CD4-positive, alpha-beta T cell treated with Interleukin-4 for 1 hour (primary cell): ENCODE data around the gene GCNA.
A peak's percentile ranks its signal among the peaks of the same experiment; 100 is the strongest.
"Not testable (repeated sequence)": the region's sequence is repeated elsewhere in the genome, so short reads cannot be mapped to it uniquely, and the experiment has no call there.

Source experiments
- DNase-seq, 2 donors: peaks; one replicate each; pipeline ENCODE4 v3.0.0-alpha.2; 2020 to 2022

GCNA gene

GRCh38 chrX:71578253-71579135, at the start of gene GCNA:
TSS of gene GCNA (plus strand) at chrX:71578437. CDS start at chrX:71580822, 2,385 bp downstream.
- DNase-seq: no peak

DNA sequence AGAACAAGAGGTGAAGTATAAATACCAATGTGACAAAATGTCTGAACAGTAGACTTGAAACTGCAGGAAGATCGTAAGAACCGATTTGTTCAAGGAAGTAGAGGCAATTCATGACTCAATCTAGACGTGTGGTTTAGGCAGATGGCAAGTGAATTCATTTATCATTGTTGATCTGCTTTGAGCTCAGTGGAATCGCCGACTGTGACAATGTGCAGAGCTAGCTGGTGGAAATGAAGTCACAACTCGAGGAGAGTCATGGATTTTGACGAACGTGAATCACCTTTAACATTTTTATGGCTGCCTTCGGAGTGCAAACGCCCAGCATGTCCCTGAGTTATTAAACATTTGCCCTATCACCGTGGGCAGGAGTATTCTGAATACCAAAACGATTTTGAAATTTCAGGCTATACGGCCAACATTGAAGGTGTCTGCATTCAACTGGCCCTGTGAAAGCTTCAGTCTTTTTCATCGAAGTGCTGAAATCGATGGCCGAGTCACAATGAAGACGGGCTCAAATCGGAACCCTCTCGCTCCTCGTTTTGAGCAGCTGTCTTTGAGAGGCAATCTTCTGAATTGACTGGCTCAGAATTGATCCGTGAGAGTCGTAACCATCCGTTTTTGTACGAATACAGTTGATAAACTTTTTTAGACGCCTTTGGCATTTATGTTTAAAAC, 46.0 kb upstream of the GCNA start:
- DNase-seq: peak; percentile 70 to 80

GRCh38 chrX:71532753-71533425, 45.3 kb upstream of the GCNA start, which contains the start of gene OGT:
TSS of gene OGT (plus strand) at chrX:71533104. CDS start at chrX:71533300, 196 bp downstream.
- peak; percentile 95 to 96 for DNase-seq

GRCh38 chrX:71533516-71533850, 44.8 kb upstream of the GCNA start:
- DNase-seq: no peak

DNA sequence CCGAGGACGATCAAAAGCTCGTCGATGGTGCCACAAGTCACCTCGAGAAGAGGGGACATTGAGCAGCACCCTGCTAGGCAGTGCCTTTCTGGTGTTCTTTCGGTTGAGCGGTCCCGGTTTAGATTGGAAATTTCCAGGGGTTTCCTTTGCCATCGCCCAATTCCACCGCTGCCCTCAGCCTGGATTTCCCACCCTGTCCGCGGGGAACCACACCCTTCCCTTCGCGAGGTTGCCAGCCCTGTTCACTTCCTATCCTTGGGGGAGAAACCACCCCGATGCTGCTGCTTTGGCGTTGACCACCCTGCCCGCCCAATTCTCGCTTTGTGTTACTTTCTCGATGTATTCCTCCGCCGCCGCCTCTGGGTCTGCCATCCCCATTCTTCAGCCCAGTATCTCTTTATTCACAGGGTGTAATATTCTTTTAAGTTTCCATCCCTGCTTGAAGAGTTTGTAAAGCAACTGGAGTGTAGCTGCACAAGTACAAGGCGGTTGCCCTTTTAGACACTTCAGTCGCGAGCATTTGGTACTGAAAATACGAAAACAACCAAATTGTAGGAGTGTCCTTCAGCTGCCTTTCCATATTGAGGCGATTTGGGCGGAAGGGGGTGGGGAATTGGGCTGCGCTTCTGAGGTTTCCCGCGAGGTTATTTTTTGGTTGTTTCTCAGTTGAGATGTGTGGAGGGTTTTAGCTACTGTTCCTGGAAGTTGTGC, 44.2 kb upstream of the GCNA start:
- peak; percentile 56 to 73 for DNase-seq

GRCh38 chrX:71534773-71535544, 43.3 kb upstream of the GCNA start:
- DNase-seq: no peak

DNA sequence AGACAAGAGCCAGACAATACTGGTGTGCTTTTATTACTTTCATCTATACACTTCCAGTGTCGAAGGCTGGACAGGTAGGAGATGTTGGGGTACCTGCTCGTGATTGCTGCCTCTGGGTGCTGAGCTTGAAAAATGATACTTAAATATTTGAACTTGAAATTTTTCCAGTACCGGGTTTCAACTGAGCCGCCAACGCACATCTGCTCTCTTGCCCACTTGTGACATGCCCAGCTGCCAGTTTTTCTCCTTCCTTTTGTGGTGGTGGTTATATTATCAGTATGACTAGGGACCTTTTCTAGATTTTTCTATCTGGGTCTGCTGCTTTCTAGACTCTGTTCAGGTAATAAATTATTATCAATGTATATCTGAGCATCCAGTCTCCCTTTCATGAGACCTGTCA, 42.0 kb upstream of the GCNA start:
- no peak for DNase-seq

DNA sequence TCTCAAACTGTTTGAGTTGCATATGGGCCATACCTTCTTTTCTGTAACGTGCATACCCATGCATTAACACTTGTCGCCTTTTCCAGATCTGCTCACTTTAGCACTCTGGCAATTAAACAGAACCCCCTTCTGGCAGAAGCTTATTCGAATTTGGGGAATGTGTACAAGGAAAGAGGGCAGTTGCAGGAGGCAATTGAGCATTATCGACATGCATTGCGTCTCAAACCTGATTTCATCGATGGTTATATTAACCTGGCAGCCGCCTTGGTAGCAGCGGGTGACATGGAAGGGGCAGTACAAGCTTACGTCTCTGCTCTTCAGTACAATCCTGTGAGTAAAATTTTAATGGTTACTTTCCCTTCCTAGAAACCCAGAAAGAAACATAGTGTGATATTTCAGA, 40.5 kb upstream of the GCNA start:
- DNase-seq: no peak

DNA sequence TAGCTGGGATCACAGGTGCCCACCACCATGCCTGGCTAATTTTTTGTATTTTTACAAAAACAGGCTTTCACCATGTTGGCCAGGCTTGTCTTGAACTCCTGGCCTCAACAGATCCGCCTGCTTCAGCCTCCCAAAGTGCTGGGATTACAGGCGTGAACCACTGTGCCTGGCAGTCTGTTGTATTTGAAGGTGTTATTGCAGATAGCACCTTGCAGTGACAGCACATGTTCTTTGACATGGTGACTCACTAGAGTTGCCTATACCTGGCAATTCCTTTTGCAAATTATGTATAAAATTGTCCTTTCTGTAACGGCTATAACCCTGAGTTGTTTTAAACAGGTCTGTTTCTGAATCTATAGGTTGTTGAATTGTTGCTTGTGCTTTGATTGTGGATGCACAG, 37.4 kb upstream of the GCNA start:
- no peak for DNase-seq

DNA sequence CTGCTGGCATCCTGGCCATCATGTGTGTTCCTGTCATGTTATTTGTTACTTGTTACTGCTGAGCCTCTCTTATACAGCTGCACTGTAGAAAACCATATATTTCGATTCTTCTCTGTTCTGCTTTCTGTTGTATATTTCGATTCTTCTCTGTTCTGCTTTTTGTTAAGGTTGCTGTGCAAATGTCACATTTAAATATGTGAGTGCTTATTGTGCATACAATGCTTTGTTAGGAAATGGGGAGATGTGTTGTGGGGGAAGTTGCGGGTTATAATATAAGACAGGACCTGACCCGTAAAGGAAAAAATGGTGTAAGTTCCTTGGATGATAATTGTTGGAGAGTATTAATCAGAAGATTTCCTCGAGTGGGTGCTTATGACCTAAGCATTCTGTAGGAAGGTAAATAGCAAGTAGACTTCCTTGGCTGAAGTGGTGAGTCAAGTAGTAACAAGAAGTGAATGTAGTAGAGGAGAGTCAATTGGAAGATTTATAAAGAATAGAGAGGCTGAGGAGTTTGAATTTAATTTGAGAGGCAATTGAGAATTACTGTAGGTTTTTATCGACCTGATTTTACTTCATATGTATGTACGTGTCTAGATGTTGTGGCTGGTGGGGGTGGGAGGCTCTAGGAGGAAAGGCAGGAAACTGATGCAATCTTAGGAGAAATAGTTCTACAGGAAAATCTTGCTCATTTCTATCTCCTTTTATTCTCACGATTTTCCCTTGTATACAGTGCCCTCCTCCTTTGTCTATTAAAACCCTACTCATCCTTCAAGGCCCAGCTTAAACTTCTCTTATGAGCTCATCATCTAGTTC, 36.8 kb upstream of the GCNA start:
- DNase-seq: no peak

DNA sequence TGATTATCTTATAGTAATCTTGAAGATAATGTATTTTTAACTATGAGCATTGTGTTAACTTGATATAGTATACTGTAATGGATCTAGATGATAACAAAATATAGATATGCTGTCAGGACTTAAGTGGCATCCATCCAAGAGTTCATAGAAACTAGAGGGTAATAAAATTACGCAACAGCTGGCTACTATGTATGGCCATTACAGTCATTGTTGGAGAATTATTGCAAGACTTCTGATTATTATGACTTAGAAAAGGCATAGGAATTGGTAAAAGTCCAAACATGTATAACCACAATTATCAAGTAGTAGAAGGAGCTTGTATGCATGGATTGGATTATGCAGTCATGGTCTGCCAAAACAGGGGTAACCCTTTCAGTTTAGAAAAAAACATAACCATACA, 35.8 kb upstream of the GCNA start:
- no peak for DNase-seq

DNA sequence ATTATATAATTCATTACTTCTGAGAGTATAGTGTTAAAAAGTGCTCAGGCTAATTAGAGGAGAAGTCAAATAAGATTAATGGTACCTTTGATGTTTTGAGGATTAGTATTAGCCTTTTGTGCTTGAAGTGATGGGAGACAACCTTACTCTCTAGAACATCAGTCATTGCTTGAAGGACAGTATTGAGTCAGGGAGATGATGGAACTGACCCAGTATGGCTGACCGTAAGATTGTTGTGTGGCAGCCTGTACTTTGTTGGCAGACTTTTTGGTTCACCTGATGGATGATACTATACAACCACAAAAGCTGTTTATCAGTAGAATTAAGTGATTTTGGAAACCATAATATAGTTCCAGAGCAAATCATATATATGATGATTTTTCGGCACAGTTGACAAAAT, 35.4 kb upstream of the GCNA start:
- no peak for DNase-seq

DNA sequence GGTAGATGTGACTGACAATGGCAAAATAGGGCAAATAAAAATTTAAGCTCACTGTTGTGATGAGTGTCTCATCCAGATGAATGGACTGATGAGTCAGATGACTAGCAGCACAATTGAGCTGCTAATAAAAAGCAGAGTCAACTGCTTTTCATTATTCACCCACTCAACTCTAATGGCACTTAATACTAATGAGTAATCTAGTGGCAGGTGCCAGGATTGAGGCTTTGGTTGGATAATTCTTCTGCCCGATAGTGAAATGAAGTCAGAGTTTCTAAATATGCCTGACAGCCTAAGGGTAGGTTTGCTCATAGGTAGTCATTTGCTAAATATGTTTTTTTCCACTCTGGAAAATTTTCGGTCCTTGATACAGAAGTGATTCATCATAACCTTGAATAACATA, 34.9 kb upstream of the GCNA start:
- no peak for DNase-seq

- DNase-seq: no peak
Measured at GRCh38 chrX:71545364-71545763, 32.9 kb upstream of the GCNA start.

DNA sequence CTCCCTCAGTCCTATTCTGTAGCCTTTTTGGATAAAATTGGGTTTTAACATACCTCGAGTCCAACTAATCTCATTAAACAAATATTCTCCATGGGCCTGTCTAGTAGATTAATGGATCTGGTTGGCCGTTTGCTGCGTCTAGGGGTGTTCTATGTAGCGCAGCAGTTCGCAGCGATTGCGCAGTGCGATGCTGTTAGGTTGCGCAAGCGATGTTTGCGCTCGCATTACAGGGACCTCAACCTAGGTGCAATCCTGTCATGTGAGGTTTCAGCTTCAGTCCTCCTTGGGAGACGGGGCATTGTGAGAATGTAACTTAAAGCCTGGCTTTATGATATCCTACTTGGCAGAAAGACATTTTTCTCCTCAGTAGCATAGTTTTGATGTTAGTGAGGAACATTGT, 31.4 kb upstream of the GCNA start:
- no peak for DNase-seq

GRCh38 chrX:71547339-71547738, 30.9 kb upstream of the GCNA start:
- no peak for DNase-seq

DNA sequence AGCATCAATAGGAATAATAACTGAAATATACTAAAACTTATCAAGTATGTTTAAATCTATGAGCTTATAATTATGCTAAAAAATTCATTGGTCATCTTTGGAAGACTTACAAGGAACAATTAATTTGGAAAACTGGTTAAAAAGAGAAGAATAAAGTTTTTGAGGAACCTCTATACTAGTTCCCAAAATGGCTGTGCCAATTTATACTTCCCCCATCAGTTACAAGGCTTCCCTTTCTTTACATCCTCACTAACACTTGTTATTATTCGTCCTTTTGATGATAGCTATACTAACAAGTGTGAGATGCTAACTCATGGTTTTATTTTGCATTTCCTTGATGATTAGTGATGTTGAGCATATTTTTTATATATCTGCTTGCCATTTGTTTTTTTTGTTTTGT, 28.3 kb upstream of the GCNA start:
- DNase-seq: no peak

GRCh38 chrX:71550578-71550977, 27.7 kb upstream of the GCNA start:
- DNase-seq: no peak

DNA sequence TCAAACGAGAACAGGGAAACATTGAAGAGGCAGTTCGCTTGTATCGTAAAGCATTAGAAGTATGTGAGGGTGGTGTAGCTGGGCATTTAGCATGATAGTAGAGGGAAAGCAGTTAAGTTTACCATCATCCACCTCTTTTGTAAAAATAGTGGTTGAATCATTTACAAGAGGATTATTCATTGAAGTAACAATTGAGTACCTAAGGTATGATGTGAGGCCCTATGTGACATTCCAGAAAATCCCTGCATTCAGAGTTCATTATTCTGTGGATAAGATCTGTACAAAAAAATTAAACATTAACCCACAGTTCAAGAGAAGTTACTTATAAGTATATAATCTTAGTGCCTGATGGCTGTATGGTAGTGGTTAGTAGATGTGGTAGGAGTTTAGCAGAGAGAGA, 22.2 kb upstream of the GCNA start:
- no peak for DNase-seq

GRCh38 chrX:71558920-71559319, 19.3 kb upstream of the GCNA start:
- DNase-seq: no peak

DNA sequence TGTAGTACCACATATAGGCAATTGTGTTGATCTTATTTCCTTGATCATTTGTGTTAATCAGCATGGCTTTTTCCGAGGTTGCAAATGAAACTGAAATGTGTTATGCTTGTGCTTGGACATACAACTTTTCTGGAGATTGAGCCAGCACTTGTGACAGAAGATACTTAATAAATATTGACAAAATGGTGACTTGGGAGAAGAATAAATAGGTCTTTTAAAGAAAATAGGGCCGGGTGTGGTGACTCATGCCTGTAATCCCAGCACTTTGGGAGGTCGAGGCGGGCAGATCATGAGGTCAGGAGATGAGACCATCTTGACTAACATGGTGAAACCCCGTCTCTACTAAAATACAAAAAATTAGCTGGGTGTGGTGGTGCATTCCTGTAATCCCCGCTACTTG, 18.5 kb upstream of the GCNA start:
- DNase-seq: not testable (repeated sequence)

GRCh38 chrX:71563921-71564320, 14.3 kb upstream of the GCNA start:
- no peak for DNase-seq
